NCI-H2107 treated with DMSO at 0.1 percent for 48 hours (cell line): ENCODE results near the gene MLF2.
A peak's percentile ranks its signal among the peaks of the same experiment; 100 is the strongest.

Experiments used
- DNase-seq: peaks from one replicate; lab custom pipeline; 2025; ENCODE audit not compliant: unreplicated experiment; lab: John Stamatoyannopoulos, UW

Gene MLF2

DNA sequence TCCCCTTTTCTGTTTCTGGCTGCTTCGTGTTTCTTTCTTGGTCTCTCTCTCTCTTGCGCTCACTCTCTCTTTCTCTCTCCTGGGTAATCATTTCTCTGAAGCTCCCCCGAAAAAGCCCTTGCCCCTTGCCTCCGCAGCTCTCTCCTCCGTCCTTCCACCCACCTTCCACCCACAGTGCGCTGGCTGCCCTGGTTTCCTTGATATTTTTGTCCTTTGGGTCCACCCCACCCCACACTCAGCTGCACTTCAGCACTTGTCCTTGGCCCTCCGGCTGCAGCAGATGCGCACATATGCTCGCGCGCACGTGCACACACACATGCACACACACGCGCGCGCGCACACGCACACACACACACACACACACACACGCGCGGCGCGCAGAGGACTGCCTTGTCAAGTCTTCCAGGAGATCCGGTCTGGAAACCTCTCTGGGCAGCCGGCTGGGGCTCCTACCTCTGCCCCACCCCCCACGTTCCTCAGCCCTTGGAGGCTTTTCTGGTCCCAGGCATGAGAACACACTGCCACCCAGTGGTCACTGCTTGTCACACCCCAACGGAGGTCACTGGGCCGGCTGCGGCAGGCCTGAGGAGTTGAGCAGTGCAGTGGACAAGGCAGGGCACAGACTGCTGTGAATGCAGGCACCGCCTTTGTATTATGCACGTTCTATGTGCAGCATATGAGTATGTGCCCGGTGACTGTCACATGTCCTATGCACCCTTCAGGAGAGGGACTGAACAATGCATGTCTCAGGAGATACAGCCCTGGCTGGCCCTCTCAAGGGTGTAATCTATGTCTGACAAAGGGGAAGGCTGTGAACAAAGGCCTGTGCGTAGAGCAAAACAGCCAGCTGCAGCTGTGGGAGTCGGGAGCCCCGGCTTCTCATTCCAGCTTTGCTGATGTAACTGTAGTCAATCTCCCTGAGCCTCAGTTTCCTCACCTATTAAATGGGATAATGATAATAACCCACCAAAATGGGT lies 25.9 kb upstream of the MLF2 start:
- peak; percentile 96 for DNase-seq

DNA sequence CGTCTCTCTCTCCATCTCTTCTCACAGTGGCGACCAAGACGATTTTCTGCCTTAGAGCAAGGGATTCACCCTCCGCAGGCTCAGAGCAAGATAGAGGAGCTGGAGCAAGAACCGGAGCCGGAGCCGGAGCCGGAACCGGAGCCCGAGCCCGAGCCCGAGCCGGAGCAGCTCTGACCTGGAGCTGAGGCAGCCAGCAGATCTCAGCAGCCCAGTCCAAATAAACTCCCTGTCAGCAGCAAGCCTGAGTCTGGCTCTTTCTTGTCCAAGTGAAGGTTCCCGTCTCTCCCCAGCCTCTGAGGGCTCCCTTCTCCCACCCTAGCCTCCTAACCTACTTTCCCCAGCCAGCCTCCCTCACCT lies 25.3 kb upstream of the MLF2 start:
- peak; percentile 22 for DNase-seq

DNA sequence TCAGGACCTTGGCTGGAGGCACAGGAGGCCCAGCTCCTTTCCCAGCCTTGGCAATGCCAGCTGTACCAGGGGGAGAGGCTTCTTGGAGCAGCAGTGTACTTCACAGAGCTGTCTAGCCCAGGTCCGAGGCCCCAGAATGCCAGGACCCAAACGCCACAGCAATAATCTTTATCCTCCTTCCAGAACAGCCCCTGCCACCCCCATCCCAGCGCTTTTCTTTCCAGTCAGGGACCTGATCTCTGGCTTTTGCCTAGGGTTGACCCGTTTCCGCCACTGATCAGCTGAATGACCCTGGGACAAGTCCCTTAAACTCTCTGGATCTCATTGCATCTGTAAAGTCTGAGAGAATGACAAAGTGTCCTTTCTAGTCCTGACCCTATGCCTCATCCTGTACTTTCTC lies 24.4 kb upstream of the MLF2 start:
- no peak for DNase-seq

GRCh38 chr12:6775185-6776174 lies 22.5 kb upstream of the MLF2 start:
- DNase-seq, result no peak

- DNase-seq, result no peak
Observed at GRCh38 chr12:6774499-6775062, 21.6 kb upstream of the MLF2 start.

- no peak for DNase-seq
Observed at GRCh38 chr12:6773590-6774351, 20.8 kb upstream of the MLF2 start.

DNA sequence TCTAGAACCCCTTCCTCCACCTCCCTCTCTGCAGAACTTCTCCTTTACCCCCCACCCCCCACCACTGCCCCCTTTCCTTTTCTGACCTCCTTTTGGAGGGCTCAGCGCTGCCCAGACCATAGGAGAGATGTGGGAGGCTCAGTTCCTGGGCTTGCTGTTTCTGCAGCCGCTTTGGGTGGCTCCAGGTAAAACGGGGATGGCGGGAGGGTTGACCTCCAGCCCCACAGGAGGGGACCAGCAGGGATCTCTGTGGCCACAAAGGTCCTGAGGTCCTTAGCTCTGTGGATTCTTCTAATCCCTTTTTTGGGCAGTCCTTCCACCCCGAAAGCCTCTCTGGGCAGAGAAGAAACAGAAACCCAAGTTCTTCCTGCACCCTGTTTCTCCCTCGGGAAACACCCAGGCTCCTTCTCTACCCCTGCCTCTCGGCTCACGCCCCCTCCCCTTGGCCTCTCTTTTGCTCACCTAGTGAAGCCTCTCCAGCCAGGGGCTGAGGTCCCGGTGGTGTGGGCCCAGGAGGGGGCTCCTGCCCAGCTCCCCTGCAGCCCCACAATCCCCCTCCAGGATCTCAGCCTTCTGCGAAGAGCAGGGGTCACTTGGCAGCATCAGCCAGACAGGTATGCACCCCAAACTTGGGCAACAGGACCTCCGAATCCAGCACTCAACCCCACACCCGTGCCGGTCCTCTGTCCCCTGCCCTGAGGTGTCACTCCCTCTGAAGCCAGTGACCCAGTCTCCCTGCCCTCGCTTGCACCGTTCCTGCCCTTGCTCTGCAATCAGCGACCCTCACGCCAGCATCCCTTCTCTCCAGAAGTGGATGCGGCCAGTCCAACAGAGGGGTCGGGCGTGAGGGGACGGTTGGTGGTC lies 20.0 kb upstream of the MLF2 start:
- DNase-seq, result no peak

DNA sequence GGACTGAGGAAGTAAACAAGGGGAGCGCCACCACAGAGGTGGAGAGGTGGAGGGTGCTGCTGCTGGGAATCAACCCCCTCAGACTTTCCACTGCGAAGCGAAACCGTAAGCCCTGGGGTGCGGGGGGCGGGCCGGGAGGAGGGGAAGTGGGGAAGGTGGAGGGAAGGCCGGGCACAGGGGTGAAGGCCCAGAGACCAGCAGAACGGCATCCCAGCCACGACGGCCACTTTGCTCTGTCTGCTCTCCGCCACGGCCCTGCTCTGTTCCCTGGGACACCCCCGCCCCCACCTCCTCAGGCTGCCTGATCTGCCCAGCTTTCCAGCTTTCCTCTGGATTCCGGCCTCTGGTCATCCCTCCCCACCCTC lies 19.4 kb upstream of the MLF2 start, which contains the start of gene LAG3:
Gene LAG3 (plus strand): TSS at position 190 of the 365 bp plus-strand sequence. CDS start 333 bp downstream, outside the sequence.
- DNase-seq, result no peak

- no peak for DNase-seq
Observed at GRCh38 chr12:6771509-6772330, 18.8 kb upstream of the MLF2 start.

DNA sequence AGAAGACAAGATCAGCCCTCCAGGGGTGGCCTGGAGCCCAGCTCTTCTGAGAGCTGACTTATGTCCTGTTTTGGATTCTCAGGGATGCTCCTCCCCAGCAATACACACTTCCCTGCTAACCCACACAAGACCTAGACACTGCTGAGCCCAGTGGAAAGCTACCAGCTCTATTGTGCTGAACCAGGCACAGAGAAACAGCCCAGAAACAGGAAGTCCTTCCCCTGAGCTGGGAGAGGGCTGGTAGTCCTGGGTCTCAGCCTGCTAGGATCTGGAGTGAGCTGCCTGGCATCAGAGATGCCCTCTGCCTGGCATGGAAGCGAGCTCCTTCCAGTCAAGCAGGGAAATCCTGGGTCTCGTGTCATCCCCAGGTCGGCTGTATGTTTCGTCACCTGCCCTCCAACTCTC lies 18.2 kb upstream of the MLF2 start:
- no peak for DNase-seq

DNA sequence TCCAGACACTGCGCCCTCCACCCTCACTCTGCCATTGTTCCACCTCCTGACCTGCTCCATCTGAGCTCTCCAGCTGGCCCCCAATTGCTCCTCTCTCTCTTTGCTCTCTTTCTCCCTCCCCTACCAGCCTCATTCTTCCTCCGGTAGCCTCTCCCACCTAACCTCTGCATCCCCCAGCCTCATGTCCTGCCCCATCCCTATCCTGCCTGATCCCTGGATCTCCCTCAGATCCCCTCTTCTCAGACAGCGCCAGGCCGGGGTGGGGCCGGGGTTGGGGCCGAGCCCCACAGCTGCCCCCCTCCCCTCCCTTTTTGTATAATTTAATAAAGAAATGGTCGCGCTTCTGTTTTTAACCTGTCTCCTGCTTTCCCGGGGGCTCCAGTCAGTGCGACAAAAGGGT lies 17.7 kb upstream of the MLF2 start:
- DNase-seq, result no peak

DNA sequence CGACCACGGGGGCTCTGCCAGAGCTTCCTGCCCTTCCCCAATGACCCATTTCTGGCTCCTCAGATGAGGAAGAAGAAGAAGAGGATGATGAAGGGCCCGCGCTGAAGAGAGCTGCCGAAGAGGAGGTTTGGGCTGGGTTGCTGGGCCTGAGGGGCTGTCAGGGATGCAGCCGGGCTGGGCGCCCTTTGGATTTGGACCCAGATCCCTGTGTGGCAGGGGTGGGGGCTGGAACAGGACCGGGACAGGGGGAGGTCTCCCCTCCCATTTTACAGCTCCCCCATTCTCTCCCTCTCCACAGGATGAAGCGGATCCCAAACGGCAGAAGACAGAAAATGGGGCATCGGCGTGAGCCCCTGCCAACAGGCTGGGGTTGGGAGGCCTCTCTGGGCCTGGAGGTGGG lies 17.2 kb upstream of the MLF2 start:
- no peak for DNase-seq

- no peak for DNase-seq
Observed at GRCh38 chr12:6769666-6770065, 16.7 kb upstream of the MLF2 start.

DNA sequence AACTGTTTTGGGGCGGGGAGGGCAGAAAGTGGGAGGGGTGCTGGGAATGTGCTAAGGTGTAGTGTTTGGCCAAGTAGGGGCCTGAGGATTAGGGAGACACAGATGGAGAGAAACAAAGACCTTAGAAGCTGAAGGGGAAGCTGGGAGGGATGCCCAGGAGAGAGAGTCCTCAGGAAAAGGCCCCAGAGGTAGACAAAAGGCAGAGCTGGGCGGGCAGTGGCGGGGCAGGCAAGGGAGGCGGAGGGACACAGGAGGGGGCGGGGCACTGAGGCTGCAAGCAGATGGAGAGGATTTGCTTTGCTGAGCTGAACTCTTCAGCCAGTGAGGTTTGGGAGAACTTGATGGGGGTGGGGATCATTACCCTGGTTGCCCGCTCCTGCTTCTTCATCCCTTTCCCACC lies 16.0 kb upstream of the MLF2 start:
- DNase-seq, result peak; percentile 23

DNA sequence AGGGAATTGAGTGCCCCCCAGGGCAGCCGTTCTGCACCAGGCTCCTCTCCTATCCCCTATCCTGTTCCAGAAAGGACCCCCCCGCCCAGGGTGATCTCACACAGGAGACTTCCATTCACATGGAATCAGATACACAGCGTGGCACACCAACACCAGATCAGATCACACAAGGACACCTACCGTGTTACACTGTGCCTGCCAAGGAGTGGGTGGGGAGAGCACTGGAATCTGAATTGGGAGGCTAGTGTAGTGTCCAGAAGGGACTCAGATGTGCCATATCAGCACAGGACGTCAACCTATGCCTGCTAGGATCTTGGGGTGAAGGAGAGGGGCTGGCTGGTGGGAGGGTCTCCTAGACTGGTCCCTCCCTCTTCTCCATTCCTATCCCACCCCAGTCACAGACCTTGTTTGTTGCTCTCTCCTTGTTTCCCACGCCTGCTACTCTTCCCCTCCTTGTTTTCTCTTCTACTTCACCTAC lies 15.5 kb upstream of the MLF2 start:
- no peak for DNase-seq

- DNase-seq, result peak; percentile 17
Observed at GRCh38 chr12:6767353-6768319, 14.7 kb upstream of the MLF2 start.

DNA sequence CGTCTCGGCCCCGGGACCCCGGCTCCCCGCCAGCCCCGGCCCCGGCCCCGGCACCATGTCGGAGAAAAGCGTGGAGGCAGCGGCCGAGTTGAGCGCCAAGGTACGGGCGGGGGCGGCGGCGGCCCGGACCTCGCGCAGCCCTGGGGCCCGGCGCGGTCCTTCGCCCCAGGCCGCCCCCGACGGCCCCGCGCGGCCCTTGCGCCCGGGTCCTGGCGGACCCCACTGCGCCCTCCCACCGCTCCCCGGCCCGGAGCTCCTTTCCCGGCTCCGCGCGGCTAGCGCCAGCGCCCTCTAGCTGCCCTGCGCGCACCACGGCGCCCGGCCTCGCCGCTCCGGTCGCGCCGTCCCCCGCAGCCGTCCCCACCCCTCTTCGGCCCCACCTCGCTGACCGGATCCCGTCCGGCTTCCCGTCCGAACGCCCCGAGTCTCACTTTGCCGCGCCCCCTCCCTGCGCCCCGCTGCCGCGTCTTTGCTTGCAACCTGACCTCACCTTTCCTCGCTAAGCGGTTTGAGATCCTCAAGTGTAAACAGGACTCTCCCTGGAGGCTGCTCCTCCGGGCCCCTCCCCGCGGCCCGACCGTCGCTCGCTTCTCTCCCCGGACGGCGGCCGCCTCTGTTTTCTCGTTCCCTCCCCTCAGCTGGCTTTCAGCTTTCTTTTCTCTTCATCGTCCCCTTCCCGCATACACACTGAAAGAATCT lies 13.9 kb upstream of the MLF2 start:
- peak; percentile 15 for DNase-seq
